Activated CD8-positive, alpha-beta memory T cell treated with anti-CD3 and anti-CD28 coated beads, Interleukin-2, amount 10 ng/mL, durations not matched to agents 7 days and 5 days (primary cell): ENCODE measurements around the gene TGDS. TPM values are rescaled to one million over a fixed set of nuclear protein-coding genes. Genes with fewer than 3 reads are reported as not detected.

ENCODE experiments used
- ATAC-seq: fragments of 150-1000 bp; cut with Tn5 transposase; one replicate; pipeline ENCODE4 v1.10.0; 2021; ENCODE audit warnings: moderate library complexity
- CTCF ChIA-PET: fragments of 350-600 bp; sonication (Branson Sonifier 250); formaldehyde crosslinking; loops from one replicate; lab custom pipeline; 2021; ENCODE audit warnings: antibody characterized with exemption; lab: Charles Lee
- DNase-seq: peaks from one replicate; pipeline ENCODE4 v3.0.0-alpha.2; 2020
- H3K27ac Mint-ChIP-seq: one replicate; pipeline ENCODE4 v1.8.0; 2021; ENCODE audit warnings: mild to moderate bottlenecking, mixed read lengths
- H3K27me3 Mint-ChIP-seq: one replicate; pipeline ENCODE4 v1.8.0; 2021; ENCODE audit warnings: mixed read lengths
- H3K36me3 Mint-ChIP-seq: one replicate; pipeline ENCODE4 v1.8.0; 2021; ENCODE audit warnings: mild to moderate bottlenecking, mixed read lengths
- H3K4me1 Mint-ChIP-seq: one replicate; pipeline ENCODE4 v1.8.0; 2021; ENCODE audit warnings: mixed read lengths
- H3K4me3 Mint-ChIP-seq: one replicate; pipeline ENCODE4 v1.8.0; 2021; ENCODE audit warnings: mild to moderate bottlenecking, moderate library complexity, mixed read lengths
- H3K9me3 Mint-ChIP-seq: one replicate; pipeline ENCODE4 v1.8.0; 2022; ENCODE audit warnings: low read depth, mixed read lengths
- total RNA-seq, 2 experiments: library from RNA; stranded (reverse); gene quantifications; one replicate each; pipeline ENCODE4 v1.2.3, GENCODE V29; 2021

The TGDS gene
- total RNA-seq, 2 experiments from 2014 or later = 14.0 to 19.5 TPM

GRCh38 chr13:94595001-94595949 is 677 bp downstream of the TGDS start:
- CTCF ChIA-PET = interaction anchor here (1.0 to 2.6 kb wide), 7 partner anchors 9 to 159 kb away, joined by 3 to 11 read pairs (median 5); no protein-coding TSS in a partner anchor
- peak overlapping the region; percentile 92 for H3K4me3 Mint-ChIP-seq

DNA sequence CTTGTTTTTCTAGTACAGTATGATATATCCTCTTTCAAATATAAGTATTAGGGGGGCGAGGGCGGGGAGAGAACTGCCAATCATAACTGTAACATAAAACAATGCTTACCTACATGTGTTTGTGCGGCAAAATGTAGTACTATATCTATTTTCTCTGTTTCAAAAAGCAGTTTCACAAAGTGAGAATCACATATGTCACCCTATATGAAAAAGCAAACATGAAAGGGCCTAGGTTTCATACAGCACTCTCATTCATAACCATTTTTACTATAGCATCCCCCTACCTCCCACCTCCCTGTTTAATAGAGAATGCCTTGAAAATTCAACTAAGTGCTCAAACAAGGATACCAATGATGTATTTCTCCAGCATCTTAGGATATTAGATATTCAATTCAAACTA is 5.2 kb downstream of the TGDS start:
- Mint-ChIP-seq H3K9me3 (no peaks in the 10 kb centered on the region), H3K36me3 (peaks cover 45% of the 10 kb centered on the region), H3K27me3 (no peaks in the 10 kb centered on the region), H3K27ac (no peak overlapping the region), H3K4me3 (no peak overlapping the region), H3K4me1 (peaks cover 44% of the 10 kb centered on the region)
- CTCF ChIA-PET = no interaction called here
- ATAC-seq (no peak), DNase-seq (no peak)

More at GRCh38 chr13:94595001-94595949, 677 bp downstream of the TGDS start:
- Mint-ChIP-seq H3K36me3 (peaks cover 22% of the 10 kb centered on the region), H3K27ac (peak overlapping the region; percentile 89), H3K4me1 (peaks cover 43% of the 10 kb centered on the region), H3K9me3 (no peaks in the 10 kb centered on the region), H3K27me3 (no peaks in the 10 kb centered on the region)
- ATAC-seq = peak; percentile 64
- DNase-seq = peak; percentile 72

DNA sequence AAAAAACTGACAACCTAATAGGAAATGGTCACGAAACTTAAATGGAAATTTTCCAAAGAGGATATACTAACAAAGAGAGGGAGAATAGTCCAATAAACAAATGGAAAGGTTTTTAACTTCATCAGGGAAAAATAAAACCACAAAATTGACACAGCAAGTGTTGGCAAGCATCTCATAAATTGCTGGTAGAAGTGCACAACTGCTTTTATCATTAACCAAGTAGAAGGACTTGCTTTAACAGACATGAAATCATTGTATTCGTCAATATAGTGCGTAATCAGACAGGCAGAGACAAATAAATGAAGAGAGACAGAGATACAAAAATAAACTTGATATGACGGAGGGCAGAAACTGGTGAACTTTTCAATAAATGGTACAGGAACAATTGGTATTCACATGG is 7.4 kb downstream of the TGDS start:
- Mint-ChIP-seq H3K27me3 (no peaks in the 10 kb centered on the region), H3K9me3 (no peaks in the 10 kb centered on the region), H3K36me3 (peaks cover 44% of the 10 kb centered on the region), H3K4me3 (no peak overlapping the region), H3K27ac (no peak overlapping the region), H3K4me1 (peaks cover 28% of the 10 kb centered on the region)
- ATAC-seq (no peak), DNase-seq (no peak)
- CTCF ChIA-PET = interaction anchor here (1.1 kb wide), 1 partner anchor 40 kb away, joined by 3 read pairs; no protein-coding TSS in a partner anchor

- Mint-ChIP-seq H3K4me3 (no peak overlapping the region), H3K9me3 (no peaks in the 10 kb centered on the region), H3K27ac (no peak overlapping the region), H3K27me3 (no peaks in the 10 kb centered on the region), H3K4me1 (peaks cover 18% of the 10 kb centered on the region), H3K36me3 (peaks cover 50% of the 10 kb centered on the region)
- CTCF ChIA-PET = interaction anchor here (1.2 to 1.5 kb wide), 2 partner anchors 9 to 13 kb away, joined by 3 to 5 read pairs; partner anchors contain the start of gene TGDS
- no peak for ATAC-seq
- DNase-seq = no peak
Observed at GRCh38 chr13:94586371-94586770, 9.6 kb downstream of the TGDS start.

DNA sequence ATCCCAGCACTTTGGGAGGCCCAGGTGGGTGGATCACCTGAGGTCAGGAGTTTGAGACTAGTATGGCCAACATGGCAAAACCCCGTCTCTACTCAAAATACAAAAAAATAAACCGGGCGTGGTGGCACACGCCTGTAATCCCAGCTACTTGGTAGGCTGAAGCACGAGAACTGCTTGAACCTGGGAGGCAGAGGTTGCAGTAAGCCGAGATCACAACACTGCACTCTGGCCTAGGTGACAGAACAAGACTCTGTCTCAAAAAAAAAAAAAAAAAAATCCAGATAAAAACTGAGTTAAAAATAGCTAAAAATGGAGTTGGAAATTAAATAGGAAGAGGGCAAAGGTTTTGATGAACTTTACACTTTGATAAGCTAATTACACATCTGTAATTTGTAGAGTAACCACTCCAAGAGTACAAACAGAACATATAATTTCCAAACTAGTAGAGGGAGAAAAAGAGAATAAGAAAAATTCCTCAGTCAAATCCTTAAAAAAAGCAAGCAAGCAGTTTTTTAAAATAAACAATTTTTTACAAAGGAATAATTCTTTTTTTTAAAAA is 10.3 kb downstream of the TGDS start:
- no peak for DNase-seq
- Mint-ChIP-seq H3K4me3 (no peak overlapping the region), H3K4me1 (peaks cover 17% of the 10 kb centered on the region), H3K36me3 (peaks cover 51% of the 10 kb centered on the region), H3K27me3 (no peaks in the 10 kb centered on the region), H3K9me3 (no peaks in the 10 kb centered on the region), H3K27ac (no peak overlapping the region)
- CTCF ChIA-PET = interaction anchor here (1.2 to 1.5 kb wide), 2 partner anchors 10 to 12 kb away, joined by 3 to 5 read pairs; partner anchors contain the start of gene TGDS
- ATAC-seq = no peak

DNA sequence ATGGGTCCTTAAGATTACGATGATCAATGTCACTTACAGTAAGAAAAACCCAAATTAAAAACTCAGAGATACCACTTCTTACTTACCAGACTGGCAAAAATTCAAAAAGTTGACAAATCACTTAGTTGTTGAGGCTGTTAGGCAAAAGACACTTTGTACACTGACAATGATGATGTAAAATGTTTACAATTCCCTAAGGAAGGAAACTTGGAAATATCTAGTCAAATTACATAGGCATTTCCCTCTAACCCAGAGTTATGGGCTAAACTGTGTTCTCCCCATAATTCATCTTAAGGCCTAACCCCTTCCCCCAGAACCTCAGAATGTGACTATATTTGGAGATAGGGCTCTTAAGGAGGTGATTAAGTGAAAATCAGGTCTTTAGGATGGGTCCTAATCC is 12.0 kb downstream of the TGDS start:
- ATAC-seq (no peak), DNase-seq (no peak)
- H3K4me1 Mint-ChIP-seq = peaks cover 9% of the 10 kb centered on the region
- no peak overlapping the region for H3K4me3 Mint-ChIP-seq
- peaks cover 47% of the 10 kb centered on the region for H3K36me3 Mint-ChIP-seq
- CTCF ChIA-PET = no interaction called here
- no peak overlapping the region for H3K27ac Mint-ChIP-seq
- H3K27me3 Mint-ChIP-seq = no peaks in the 10 kb centered on the region
- no peaks in the 10 kb centered on the region for H3K9me3 Mint-ChIP-seq

DNA sequence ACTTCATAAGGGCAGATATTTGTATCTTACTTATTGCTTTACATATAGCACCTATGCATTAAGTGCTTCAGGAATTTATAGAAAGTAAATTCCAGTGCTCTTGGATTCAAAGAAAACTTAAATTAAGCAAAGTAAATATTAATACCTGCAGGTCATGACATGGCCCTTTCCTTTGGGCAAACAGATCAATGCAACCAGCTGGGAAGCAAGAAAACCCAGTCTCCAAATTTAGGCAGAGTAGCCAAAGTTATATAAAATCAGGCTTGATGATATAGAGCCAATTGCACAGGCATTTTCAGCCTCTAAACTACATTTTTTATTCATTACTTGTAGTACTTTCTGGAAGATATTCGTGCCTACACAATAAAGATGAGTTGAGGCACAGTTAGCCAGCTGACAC is 16.9 kb downstream of the TGDS start:
- H3K9me3 Mint-ChIP-seq = no peaks in the 10 kb centered on the region
- no peak overlapping the region for H3K27ac Mint-ChIP-seq
- DNase-seq (no peak), ATAC-seq (no peak)
- no peaks in the 10 kb centered on the region for H3K4me1 Mint-ChIP-seq
- H3K36me3 Mint-ChIP-seq = peaks cover 42% of the 10 kb centered on the region
- no peak overlapping the region for H3K4me3 Mint-ChIP-seq
- CTCF ChIA-PET = interaction anchor here (1.1 to 1.4 kb wide), 2 partner anchors 9 to 14 kb away, joined by 3 read pairs; no protein-coding TSS in a partner anchor
- no peaks in the 10 kb centered on the region for H3K27me3 Mint-ChIP-seq

DNA sequence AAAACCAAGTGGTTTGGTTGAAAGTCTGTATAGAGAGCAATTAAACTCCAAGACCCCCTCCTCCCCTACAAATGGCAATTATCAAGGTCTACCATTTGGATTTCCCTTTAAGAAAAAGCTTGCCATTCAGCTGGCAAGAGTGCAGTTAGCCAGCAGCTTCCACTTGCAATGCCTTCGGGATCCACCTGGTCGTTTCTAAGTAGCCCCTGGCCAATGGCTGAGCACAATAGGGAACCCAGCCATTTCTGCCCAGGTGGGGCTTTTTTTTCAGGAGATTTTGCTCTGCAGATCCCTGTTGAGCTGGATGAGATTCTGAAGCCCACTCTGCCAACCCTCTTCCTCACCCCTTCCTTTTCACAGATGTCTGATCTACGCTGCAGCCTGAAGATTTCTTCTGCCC is 26.3 kb downstream of the TGDS start:
- Mint-ChIP-seq H3K27ac (no peak overlapping the region), H3K9me3 (no peaks in the 10 kb centered on the region), H3K36me3 (peaks cover 59% of the 10 kb centered on the region), H3K4me1 (no peaks in the 10 kb centered on the region), H3K4me3 (no peak overlapping the region), H3K27me3 (no peaks in the 10 kb centered on the region)
- DNase-seq (no peak), ATAC-seq (no peak)
- CTCF ChIA-PET = interaction anchor here (1.3 kb wide), 2 partner anchors 10 to 50 kb away, joined by 3 read pairs; no protein-coding TSS in a partner anchor

GRCh38 chr13:94568443-94568842 is 27.5 kb downstream of the TGDS start:
- DNase-seq (no peak), ATAC-seq (no peak)
- CTCF ChIA-PET = no interaction called here
- H3K9me3 Mint-ChIP-seq = no peaks in the 10 kb centered on the region
- no peaks in the 10 kb centered on the region for H3K4me1 Mint-ChIP-seq
- peaks cover 53% of the 10 kb centered on the region for H3K36me3 Mint-ChIP-seq
- H3K27ac Mint-ChIP-seq = no peak overlapping the region
- no peaks in the 10 kb centered on the region for H3K27me3 Mint-ChIP-seq
- H3K4me3 Mint-ChIP-seq = no peak overlapping the region

DNA sequence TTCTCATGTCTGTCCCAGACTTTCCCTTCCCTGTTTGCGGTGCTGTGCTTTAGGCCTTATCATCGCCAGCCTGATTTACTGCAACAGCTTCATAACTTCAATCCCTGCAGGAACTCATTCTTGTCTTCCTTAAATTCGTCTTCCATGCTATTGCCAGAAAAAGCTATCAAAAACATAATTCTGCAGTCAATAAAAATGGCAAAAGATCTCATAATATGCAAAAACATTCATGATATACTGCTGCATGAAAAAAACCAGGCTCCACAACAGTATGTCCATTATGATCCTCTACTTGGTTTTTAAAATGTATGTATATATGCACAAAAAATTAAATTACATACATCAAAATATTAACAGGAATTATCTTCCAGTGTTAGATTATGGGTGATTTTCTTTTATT is 28.4 kb downstream of the TGDS start:
- Mint-ChIP-seq H3K27ac (no peak overlapping the region), H3K4me1 (no peaks in the 10 kb centered on the region), H3K27me3 (no peaks in the 10 kb centered on the region), H3K9me3 (no peaks in the 10 kb centered on the region), H3K36me3 (peaks cover 49% of the 10 kb centered on the region), H3K4me3 (no peak overlapping the region)
- ATAC-seq = no peak
- DNase-seq = no peak
- CTCF ChIA-PET = no interaction called here

DNA sequence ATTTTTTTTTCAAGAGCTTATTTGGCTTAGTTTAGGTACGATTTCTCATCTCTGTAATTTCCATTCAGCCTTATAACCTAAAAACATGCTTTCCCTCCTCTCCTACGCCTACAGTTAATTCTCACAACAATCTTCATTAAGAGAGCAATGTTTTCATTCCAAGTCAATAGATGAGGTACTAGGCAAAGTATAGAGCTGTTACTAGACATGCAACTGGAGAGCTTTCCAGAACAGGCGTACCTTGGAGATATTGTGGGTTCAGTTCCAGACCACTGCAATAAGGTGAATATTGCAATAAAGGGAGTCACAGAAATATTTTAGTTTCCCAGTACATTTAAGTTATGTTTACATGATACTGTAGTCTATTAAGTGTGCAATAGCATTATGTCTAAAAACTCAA is 34.8 kb downstream of the TGDS start:
- Mint-ChIP-seq H3K36me3 (peaks cover 24% of the 10 kb centered on the region), H3K9me3 (no peaks in the 10 kb centered on the region), H3K4me3 (no peak overlapping the region), H3K4me1 (peaks cover 14% of the 10 kb centered on the region), H3K27me3 (no peaks in the 10 kb centered on the region), H3K27ac (no peak overlapping the region)
- DNase-seq = no peak
- no peak for ATAC-seq
- CTCF ChIA-PET = no interaction called here

GRCh38 chr13:94560116-94560515 is 35.8 kb downstream of the TGDS start:
- no peaks in the 10 kb centered on the region for H3K9me3 Mint-ChIP-seq
- H3K4me3 Mint-ChIP-seq = no peak overlapping the region
- H3K4me1 Mint-ChIP-seq = peaks cover 14% of the 10 kb centered on the region
- no peak overlapping the region for H3K27ac Mint-ChIP-seq
- H3K27me3 Mint-ChIP-seq = no peaks in the 10 kb centered on the region
- CTCF ChIA-PET = no interaction called here
- DNase-seq (no peak), ATAC-seq (no peak)
- peaks cover 24% of the 10 kb centered on the region for H3K36me3 Mint-ChIP-seq

GRCh38 chr13:94559222-94559795 is 36.6 kb downstream of the TGDS start:
- CTCF ChIA-PET = no interaction called here
- Mint-ChIP-seq H3K36me3 (peaks cover 24% of the 10 kb centered on the region), H3K4me1 (peaks cover 14% of the 10 kb centered on the region)

More at GRCh38 chr13:94559222-94559795, 36.6 kb downstream of the TGDS start:
- ATAC-seq (no peak), DNase-seq (no peak)
- Mint-ChIP-seq H3K9me3 (no peaks in the 10 kb centered on the region), H3K27me3 (no peaks in the 10 kb centered on the region), H3K27ac (no peak overlapping the region), H3K4me3 (no peak overlapping the region)
